GM21381 (cell line): ENCODE results near the gene COA1.
"Not testable (repeated sequence)": the region's sequence is repeated elsewhere in the genome, so short reads cannot be mapped to it uniquely, and the experiment has no call there.

ENCODE experiments used
- ATAC-seq: cut with Tn5 transposase; IDR thresholded peaks from one replicate; pipeline ENCODE4 v1.9.1; 2021; ENCODE audit warnings: mild to moderate bottlenecking, moderate library complexity; ENCODE audit not compliant: unreplicated experiment

The COA1 gene

DNA sequence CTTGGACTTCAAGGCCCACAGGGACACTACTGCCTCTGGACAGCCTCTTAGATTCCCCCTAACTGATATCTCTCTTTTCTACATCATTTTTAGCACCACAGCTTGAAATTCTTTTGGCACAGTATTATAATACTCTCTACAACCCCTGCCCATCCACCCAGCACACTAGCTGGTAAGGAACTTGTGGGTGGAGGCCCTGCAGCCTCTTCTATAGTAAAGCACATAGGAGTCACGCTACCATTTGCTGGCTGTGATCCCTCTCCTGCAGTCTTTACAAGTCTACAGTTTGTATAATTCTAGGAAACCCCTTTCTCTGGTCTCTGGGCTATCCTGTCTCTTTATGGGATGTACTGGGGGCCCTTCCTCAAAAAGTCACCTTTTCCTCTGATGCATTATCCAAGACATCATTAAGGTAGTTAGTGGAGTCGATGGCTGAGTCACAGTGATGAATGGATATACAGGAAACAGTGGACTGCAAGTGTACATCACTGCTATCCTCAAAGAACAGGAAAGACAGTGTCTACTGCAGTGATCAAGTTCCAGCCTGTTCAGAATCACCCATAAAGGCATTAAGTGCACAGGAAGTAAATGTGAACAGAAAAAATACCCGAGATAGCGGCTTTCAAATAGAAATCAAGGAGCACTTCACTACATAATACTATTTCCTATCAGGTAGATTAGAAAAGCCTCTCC, 92.1 kb downstream of the COA1 start:
- no peak for ATAC-seq

DNA sequence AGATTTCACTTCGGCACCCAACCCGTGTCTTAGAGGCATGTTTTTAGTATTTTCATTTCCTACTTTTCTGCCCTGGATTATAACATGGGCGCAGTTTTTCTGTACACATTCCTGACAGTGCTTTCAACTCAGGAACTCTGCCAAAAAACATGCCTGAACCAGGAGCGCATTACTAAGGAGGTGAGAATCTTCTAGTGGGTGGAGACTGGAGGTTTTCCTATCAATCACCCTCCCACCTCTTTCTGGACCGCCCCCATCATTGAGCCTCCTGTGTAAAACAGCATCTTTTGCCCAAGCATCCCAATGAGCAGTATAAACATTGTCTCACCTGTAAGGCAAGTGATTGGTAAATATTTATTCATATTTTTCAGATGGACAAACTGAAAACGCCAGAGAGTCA, 93.2 kb downstream of the COA1 start:
- ATAC-seq: no peak

GRCh38 chr7:43634384-43634783, 94.9 kb downstream of the COA1 start:
- ATAC-seq: no peak

GRCh38 chr7:43632746-43633145, 96.6 kb downstream of the COA1 start:
- no peak for ATAC-seq

DNA sequence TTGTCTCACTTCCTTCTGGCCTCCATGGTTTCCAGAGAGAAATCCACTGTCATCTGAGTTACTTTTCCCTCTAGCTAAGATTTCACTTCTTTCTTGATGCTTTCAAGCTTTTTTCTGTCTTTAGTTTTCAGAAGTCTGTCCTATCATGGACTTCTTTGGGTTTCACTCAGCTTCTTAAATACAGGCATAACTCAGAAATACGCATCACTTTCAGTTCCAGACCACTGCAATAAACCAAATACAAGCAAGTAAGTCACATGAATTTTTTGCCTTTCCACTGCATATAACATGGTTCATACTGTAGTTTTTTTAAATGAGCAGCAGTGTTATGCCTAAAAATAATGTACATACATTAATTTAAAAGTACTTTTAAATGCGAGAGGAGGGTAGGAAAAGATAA, 97.8 kb downstream of the COA1 start:
- ATAC-seq: no peak

DNA sequence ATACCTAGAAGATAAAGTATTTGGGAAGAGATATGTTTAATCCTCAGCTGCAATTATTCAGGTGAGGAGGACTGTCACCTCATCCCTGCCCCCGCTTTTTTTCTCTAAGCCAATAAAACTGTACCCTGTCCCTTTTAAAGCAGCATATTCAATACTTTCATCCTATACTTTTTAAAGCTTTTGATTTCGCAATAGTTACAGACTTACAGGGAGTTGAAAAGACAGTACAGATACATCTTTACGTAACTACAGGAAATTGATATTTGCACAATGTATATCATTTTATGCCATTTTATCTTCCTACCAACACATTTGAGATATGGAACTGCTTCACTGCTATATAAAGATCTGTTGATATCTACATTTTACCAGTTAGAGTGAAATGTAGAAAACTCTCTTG, 98.8 kb downstream of the COA1 start:
- ATAC-seq: no peak

GRCh38 chr7:43629857-43630256, 99.5 kb downstream of the COA1 start:
- no peak for ATAC-seq

GRCh38 chr7:43628431-43628830, 100.9 kb downstream of the COA1 start:
- no peak for ATAC-seq

GRCh38 chr7:43627798-43628197, 101.5 kb downstream of the COA1 start:
- not testable (repeated sequence) for ATAC-seq

DNA sequence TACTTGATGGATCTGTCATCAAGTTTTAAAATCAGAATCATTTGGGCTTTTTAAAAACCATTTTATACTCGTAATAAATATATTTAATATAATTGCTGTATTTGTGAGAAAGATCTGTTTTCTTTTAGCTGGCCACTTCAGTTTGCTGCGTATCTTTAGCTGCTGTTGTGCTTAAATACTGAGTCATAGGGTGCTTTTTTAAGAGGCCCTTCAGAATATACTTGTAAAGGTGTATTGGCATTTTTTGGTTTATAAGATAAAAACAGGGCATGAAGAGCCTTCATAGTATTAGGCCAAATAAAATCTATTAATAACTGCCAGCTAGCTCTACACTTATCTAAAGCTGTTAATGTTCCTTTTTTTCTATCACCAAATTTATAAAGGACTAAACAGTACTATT, 102.6 kb downstream of the COA1 start:
- ATAC-seq: no peak

GRCh38 chr7:43625980-43626379, 103.3 kb downstream of the COA1 start:
- ATAC-seq: no peak

GRCh38 chr7:43625453-43625852, 103.9 kb downstream of the COA1 start:
- ATAC-seq: peak; percentile 72

DNA sequence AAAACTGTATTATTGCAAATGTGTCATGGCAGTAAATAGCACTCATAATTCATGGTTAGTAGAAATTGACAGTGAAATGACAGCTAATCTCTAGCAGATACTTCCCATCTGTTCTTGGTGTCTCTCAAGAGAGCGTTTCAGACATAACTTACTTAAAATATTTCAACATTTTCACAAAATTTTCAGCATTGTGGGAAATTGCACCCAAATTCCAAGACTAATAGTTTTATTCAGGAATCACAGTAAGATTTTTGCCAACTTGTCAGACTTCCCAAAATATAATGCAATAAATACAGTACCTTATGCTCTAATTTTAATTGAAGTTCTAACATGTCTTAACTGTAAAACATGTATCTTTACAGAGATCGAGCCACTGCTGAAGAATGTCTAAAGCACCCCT, 105.2 kb downstream of the COA1 start:
- no peak for ATAC-seq

DNA sequence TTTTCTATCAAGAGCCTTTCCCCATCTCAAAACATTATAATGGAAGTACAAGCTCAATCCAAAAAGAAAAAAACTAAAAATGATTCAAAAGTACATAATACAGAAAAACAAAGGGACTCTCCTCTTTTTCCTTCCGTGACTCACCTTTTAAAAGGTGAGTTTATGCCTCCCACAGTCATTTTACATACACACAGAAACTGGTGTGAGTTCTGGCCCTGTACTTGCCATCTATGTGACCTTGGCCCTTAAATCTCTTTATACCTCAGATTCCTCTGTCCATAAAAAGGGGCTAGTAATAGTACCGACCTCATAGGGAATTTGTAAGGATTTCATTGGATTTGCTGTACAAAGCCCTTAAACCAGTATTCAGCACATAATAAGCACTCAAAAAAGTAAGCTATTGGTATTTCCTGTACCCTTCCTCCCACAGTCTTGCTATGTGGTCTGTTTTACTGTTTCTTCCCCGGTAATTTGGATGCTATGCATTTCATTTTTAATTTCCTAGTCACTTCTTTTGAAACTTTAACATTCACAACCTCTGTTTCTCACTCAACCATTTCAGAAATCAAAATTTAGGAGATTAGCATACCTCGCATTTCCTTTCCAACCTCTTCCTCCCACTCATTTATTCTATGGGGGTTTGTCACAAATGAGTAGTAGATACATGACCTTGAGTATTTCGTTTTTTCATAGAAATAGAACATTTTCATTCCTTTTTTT, 107.4 kb downstream of the COA1 start:
- no peak for ATAC-seq

GRCh38 chr7:43619213-43620012, 109.9 kb downstream of the COA1 start:
- ATAC-seq: no peak

- ATAC-seq: no peak
These were observed 111.2 kb downstream of the COA1 start for GRCh38 chr7:43618073-43618472.

DNA sequence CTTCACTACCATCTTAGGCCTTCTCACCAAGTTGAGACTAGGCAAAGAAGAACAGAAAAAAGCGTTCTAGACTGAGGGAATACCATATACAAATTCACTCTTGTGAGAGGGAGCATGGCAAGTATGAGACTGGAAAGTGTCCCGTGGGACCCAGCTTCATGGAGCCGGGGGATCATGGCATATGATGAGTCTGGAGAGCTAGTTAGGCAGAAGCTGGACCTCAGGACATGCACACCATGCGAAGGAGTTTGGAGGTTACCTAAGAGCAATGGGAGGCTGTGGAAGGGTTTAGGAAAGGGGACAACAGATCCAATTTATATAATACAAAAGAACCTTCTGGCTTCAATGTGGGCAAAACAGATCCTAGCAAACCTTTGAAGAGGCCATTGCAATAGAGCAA, 112.3 kb downstream of the COA1 start:
- ATAC-seq: no peak

DNA sequence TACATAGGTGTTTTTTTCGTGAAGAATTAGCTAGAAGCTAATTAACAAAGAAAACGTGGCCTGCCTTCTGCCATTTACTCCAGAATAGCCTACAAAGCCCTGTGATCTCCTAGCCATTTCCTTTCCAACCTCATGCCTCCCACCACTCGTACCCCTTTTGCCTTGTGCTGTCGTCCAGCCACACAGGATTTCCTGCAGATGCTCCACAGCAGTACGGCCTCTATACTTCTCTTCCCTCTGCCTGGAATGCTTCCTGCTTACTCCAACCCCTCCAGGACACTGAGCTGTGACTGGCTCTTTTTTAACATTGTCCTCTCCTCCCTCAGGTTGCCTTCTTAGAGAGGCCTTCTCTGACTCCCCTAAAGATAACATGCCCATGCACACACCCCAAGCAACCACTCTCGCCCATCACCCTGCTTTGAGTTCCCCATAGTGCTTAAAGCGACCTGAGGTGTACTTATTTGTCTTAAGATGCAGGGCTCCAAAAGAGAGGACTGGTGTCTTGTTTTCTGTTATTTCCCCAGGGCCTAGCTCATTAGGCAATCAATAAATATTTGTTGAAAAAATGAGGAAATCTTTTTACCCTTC, 113.7 kb downstream of the COA1 start:
- no peak for ATAC-seq

DNA sequence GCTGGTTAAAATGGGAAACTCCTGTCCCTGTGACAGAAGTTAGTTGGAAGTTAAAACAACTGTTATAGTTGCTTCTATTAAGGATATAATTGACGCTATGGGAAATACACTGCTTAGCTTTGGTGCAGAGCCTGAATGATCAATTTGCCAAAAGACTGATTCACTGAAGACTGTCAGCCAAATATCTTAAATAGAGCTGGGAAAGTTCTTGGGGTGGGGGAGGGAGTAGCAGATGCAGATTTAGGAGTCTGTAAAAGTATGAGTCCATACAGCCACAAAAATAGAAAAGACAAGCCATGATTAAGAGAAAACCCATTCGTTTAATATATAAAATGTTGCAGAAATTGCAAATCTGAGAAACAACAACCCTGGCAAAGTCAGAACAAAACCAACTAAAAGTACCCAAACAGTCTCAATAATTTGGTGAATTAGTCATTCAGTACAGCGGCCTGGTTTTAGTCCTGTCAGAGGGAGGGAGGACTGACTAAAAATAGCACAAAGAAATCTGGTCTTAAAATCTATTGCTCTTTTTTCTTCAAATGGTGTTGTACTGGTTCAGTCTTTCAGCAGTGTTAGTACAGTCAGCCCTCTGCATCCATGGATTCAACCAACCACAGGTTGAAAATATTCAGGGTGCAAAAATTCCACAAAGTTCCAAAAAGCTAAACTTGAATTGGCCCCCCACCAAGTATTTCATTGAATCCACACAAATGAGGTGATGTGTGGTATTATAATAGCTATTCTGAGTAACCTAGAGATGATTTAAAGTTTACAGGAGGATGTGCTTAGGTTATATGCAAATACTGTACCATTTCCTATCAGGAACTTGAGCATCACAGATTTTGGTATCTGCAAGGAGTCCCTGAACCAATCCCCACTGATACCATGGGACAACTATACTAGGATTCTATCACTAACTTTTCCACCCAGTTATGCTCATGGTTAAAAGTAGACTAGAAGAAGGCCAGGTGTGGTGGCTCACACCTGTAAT, 116.4 kb downstream of the COA1 start:
- peak; percentile 73 for ATAC-seq

DNA sequence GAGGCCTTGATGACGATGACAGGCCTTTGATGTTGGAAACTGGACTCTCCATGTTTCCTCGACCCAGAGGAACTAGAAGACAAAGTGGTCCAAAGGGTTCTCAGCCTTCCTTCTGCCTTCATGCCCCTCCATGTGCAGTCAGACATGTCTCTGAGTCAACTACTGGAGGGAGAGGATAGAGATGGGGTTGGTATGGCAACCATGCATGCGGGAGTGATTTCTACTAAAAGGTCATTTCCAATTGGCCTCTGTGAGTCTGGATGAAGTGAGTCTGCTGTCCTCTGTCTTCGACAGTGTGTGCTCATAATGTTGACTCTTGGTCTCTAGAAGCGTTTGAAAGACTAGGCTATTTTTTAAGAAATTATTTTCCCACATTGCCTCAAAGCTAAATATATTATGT, 117.2 kb downstream of the COA1 start:
- no peak for ATAC-seq
